Uterus (tissue), 4 donors: ENCODE data around the gene FAM120A. TPM values are rescaled to one million over a fixed set of nuclear protein-coding genes. Genes with fewer than 3 reads are reported as not detected.

Experiments
- DNase-seq, 2 donors: peaks; one replicate each; pipeline ENCODE4 v3.0.0-alpha.2; 2019 to 2020
- H3K27ac ChIP-seq, 2 donors: fragments of 200-600 bp; sonication (generic); 1 replicate in 1 of 2; 2 replicates in 1 of 2; pipeline ENCODE4 v1.5.1; 2016 to 2018
- H3K27me3 ChIP-seq, 2 donors: fragments of 200-600 bp; sonication (generic); one replicate each; pipeline ENCODE4 v1.5.1; 2018 to 2019; ENCODE audit warnings: control low read depth in 1 of 2
- H3K36me3 ChIP-seq, 2 donors: fragments of 200-600 bp; sonication (generic); one replicate each; pipeline ENCODE4 v1.5.1; 2019; ENCODE audit warnings: control low read depth in 1 of 2
- H3K4me1 ChIP-seq, 2 donors: fragments of 200-600 bp; sonication (generic); one replicate each; pipeline ENCODE4 v1.5.1; 2018 to 2019; ENCODE audit warnings: control low read depth in 1 of 2
- H3K4me3 ChIP-seq, 2 donors: fragments of 200-600 bp; sonication (generic); 1 replicate in 1 of 2; 2 replicates in 1 of 2; pipeline ENCODE4 v1.5.1; 2018 to 2019; ENCODE audit warnings: mild to moderate bottlenecking in 1 of 2
- H3K9me3 ChIP-seq, 2 donors: fragments of 200-600 bp; sonication (generic); one replicate each; pipeline ENCODE4 v1.5.1; 2019; ENCODE audit warnings: control low read depth in 1 of 2
- CTCF ChIP-seq, 4 experiments: fragments of 200-600 bp in 2 of 4; fragments of 450-650 bp in 2 of 4; sonication (generic) in 2 of 4; IDR thresholded peaks; one replicate each; pipeline ENCODE4 v1.5.1; 2016 to 2019; ENCODE audit warnings: antibody characterized with exemption in 4 of 4, mild to moderate bottlenecking in 2 of 4, moderate library complexity in 1 of 4
- POLR2A ChIP-seq, 2 donors: fragments of 450-650 bp; IDR thresholded peaks; one replicate each; pipeline ENCODE4 v1.6.1; 2016; ENCODE audit warnings: antibody characterized with exemption in 2 of 2, mild to moderate bottlenecking in 1 of 2, moderate library complexity in 1 of 2
- intact Hi-C: fragments of 100-400 bp; cut with DNase I; formaldehyde crosslinking; loops from one replicate; pipeline ENCODE4 v1.15.1; 2023; ENCODE audit warnings: low total_unique reads
- total RNA-seq, 4 donors: library from RNA; depleted of rRNA in 3 of 4; stranded (reverse); fragments of >200 nt in 3 of 4; gene quantifications; one replicate each; pipeline versions ENCODE4 v1.1.0 to v1.2.4, GENCODE V29; 2014 to 2023
- donor health status: DM: yes; HTN: yes; CAD: no.

The FAM120A gene
- total RNA-seq, 4 donors from 2014 or later, result 36.8 to 110 (median 103) TPM

DNA sequence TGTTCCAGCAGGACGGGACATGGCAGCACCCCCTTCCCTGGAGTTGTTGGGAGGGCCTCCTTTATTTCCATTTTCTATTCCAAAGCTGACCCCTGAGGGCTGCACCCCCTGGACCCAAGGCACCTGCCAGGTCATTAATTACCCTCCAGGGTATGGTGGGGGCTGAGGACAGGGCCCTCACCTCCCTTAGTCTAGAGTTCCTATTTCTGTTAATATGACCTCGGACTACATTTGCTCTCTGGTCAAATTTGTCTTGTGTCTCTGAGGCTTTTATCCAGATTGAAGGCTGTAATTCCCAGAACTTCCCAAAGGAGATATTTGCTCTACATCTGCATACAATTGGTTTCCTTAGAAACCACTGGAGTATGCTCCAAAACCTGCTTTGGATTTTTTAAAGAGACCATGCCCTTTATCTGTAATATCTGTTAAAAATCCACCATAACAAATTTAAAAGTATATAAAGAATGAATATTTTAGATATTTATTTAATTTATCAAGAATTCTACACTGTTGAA lies 141.7 kb downstream of the FAM120A start:
- H3K4me3 ChIP-seq, result no peak overlapping the region
- no peak for DNase-seq
- H3K27me3 ChIP-seq, result no peaks in the 10 kb centered on the region
- intact Hi-C loops, result no loop called here
- TF ChIP-seq CTCF (IDR thresholded peaks at IDR 0.05) (no peak), POLR2A (IDR thresholded peaks at IDR 0.05) (no peak)
- H3K36me3 ChIP-seq, result no peaks in the 10 kb centered on the region
- peaks cover 3 to 8% of the 10 kb centered on the region in 2 donors for H3K4me1 ChIP-seq
- no peak overlapping the region for H3K27ac ChIP-seq
- H3K9me3 ChIP-seq, result no peaks in the 10 kb centered on the region

- Histone ChIP-seq H3K9me3 (no peaks in the 10 kb centered on the region), H3K27ac (no peak overlapping the region), H3K4me3 (no peak overlapping the region), H3K36me3 (no peaks in the 10 kb centered on the region), H3K27me3 (no peaks in the 10 kb centered on the region), H3K4me1 (peaks cover 3 to 7% of the 10 kb centered on the region in 2 donors)
- no peak for TF ChIP-seq POLR2A (IDR thresholded peaks at IDR 0.05)
- no peak for TF ChIP-seq CTCF (IDR thresholded peaks at IDR 0.05)
- DNase-seq, result no peak
- intact Hi-C loops, result no loop called here
Observed at GRCh38 chr9:93594041-93594756, 142.7 kb downstream of the FAM120A start.

- Histone ChIP-seq H3K9me3 (no peaks in the 10 kb centered on the region), H3K4me1 (peaks cover 0 to 3% of the 10 kb centered on the region in 2 donors), H3K27ac (no peak overlapping the region), H3K27me3 (no peaks in the 10 kb centered on the region), H3K4me3 (no peak overlapping the region), H3K36me3 (no peaks in the 10 kb centered on the region)
- TF ChIP-seq CTCF (IDR thresholded peaks at IDR 0.05), result no peak
- no peak for TF ChIP-seq POLR2A (IDR thresholded peaks at IDR 0.05)
- DNase-seq, result no peak
- intact Hi-C loops, result no loop called here
Observed at GRCh38 chr9:93595461-93595860, 144.0 kb downstream of the FAM120A start.

DNA sequence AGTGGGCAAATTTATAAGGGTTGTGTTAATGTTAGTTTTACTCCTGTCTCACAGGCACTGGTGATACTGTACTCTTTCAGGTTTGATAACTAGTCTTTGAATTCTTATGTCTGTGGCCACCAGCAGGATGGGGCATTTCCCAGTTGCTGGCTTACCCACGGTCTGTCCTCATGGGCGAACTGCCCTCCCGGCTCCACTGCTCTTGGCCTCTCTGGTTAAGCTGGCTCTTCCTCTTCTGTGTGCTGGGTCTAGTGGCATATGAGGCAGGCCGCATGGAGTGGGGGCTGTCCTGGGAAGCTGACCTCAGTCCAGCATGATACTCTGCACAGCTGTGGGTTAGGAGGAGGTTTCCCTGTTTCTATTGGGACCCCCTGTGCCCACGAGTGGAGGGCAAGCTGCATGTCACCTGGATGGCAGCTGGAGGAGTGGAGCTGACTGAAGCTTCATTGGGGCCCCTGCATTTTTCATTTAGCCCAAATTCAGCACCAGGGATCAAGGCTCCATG lies 144.4 kb downstream of the FAM120A start:
- TF ChIP-seq CTCF (IDR thresholded peaks at IDR 0.05) (no peak), POLR2A (IDR thresholded peaks at IDR 0.05) (no peak)
- intact Hi-C loops, result no loop called here

DNA sequence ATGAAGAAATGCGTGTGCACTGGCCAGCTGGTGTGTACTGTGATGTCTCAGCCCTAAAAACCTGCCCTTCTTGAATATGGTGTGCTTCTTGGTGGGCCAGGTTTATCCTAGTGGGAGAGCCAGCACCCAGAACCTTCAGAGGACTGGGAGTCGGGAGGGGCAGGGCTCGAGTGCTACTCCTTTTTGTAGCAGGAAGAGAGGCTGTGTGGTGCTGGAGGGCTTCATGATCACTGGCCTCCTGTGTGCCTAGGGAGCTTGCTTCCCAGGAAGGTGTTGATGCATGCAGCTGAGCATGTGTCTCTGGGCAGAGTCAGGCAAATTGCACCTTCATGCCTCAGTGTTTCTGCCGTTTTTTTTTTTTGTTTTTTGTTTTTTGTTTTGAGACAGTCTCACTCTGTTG lies 144.9 kb downstream of the FAM120A start:
- no peak for DNase-seq
- no peaks in the 10 kb centered on the region for H3K9me3 ChIP-seq
- no peak overlapping the region for H3K27ac ChIP-seq
- H3K27me3 ChIP-seq, result no peaks in the 10 kb centered on the region
- peaks cover 0 to 3% of the 10 kb centered on the region in 2 donors for H3K4me1 ChIP-seq
- H3K36me3 ChIP-seq, result no peaks in the 10 kb centered on the region
- no peak for TF ChIP-seq POLR2A (IDR thresholded peaks at IDR 0.05)
- TF ChIP-seq CTCF (IDR thresholded peaks at IDR 0.05), result no peak
- H3K4me3 ChIP-seq, result no peak overlapping the region
- intact Hi-C loops, result no loop called here

More for the DNA sequence above, 144.4 kb downstream of the FAM120A start:
- no peak for DNase-seq
- H3K4me3 ChIP-seq, result no peak overlapping the region
- H3K27me3 ChIP-seq, result no peaks in the 10 kb centered on the region
- H3K27ac ChIP-seq, result no peak overlapping the region
- no peaks in the 10 kb centered on the region for H3K36me3 ChIP-seq
- H3K9me3 ChIP-seq, result no peaks in the 10 kb centered on the region
- H3K4me1 ChIP-seq, result peaks cover 0 to 3% of the 10 kb centered on the region in 2 donors
